ENCODE measurements around the gene ADRA2C.
"Not testable (repeated sequence)": the region's sequence is repeated elsewhere in the genome, so short reads cannot be mapped to it uniquely, and the experiment has no call there.

The ADRA2C gene

DNA sequence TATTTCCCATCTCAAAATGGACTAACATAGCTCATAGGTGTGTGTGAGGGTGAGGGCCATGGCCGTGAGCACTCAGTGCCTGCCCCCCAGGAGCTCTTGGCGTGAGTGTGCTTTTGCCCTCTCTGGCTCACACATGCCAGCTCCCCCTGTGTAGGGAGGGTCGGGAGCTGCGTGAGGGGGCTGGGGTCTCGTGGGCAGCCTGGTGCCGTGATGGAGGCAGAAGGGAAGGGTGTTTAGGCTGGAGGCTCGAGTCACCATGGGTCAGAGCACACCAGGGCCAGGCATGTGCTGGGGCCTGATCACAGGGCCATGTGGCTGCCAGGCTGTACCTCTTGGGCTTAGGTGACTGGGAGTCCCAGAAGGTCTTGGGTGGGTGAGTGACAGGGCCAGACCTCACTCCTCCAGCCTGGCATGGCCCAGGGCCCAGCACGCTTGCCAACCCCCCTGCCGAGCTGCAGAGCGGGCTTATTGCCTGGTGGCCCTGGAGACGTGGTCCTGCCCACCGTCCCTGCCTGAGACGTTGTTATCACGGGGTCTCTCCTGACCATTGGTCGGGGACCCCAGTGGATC is 44.0 kb downstream of the ADRA2C start:
- no peak overlapping the region for H3K4me3 ChIP-seq (ENCODE audit: low read depth, low read length)

DNA sequence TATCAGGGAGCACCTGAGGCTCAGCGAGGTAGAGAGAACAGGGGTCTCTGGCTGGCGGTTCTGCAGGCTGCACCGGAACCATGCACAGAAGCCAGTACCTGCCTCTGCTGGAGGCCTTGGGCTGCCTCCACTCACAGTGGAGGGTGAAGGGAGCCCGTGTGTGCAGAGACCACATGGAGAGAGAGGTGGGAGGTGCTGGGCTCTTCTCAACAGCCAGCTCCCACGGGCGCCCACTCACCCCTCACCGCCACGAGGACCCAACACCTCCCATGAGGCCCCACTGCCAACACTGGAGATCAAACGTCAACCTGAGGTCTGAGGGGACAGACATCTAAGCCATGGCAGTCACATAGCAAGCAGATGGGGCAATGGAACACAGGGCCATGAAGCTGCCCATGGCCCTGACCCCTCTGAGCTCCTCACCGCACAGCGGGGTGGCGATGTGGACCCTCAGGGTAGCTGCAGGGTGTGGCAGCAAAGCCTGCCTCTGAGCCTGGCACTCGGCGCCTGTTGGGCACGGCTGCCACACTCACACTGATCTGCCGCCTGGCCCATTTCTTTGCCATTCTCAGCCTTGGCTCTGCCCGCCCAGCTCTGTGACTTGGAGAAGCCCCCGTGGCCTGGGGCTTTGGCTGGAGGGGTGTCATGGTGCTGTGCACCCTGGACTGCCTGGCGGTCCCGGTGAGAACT is 44.8 kb downstream of the ADRA2C start:
- H3K4me3 ChIP-seq (ENCODE audit: low read depth, low read length), result no peak overlapping the region

DNA sequence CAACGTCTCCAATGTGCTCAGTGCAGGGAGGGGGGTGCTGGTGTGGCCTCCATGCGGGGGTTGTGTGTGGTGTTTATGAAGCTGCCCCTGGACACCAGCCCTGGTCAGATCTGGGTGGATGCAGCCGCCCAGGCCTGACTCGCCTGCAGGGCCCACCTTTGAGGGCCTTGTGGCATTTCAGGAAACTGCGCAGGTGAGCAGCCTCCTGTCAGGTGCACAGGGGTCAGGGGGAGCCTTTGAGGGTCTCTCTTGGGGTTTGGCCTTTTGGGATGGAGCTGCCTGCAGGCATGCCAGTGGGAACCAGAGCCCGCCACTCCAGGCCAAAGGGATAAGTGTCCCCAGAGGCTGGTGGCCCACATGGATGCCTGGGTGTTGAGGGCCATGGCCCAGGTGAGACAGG is 45.4 kb downstream of the ADRA2C start:
- no peak overlapping the region for H3K4me3 ChIP-seq (ENCODE audit: low read depth, low read length)

DNA sequence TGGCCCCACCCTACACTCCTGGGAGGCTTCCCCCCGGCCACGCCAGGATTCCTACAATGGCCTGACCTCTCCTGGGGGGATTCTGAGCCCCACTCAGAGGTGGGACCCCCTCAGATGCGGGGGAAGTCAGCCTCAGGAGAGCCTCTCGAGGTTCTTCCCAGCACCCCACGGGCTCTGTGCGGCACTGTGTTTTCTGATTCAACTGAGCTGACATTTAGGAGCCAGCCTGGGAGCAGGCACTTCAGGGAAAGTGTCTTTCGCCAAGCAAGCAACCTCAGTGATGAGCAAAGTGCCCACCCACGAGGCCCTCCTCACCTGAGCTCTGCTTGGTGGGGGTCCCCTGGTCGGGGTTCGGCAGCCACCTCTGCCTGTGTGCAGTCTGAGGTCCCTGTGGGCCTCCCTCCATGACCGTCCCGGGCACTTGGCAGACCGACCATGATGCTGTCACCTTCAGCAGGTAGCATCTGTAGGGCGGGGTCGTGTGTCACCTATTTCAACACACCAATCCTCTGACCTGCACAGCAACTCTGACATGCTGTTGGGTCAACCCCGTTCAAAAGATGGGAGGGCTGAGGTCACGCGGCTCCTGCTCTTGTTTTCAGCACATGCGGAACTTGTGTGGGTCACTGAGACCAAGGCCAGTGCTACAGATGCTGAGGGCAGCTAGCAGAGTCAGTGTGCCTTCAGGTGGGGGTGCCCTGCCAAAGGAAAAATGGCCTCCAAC is 46.2 kb downstream of the ADRA2C start:
- H3K4me3 ChIP-seq (ENCODE audit: low read depth, low read length), result no peak overlapping the region

GRCh38 chr4:3813151-3814052 is 47.2 kb downstream of the ADRA2C start:
- H3K4me3 ChIP-seq (ENCODE audit: low read depth, low read length), result no peak overlapping the region

GRCh38 chr4:3814053-3814570 is 47.9 kb downstream of the ADRA2C start:
- no peak overlapping the region for H3K4me3 ChIP-seq (ENCODE audit: low read depth, low read length)

- H3K4me3 ChIP-seq (ENCODE audit: low read depth, low read length), result not testable (repeated sequence)
These were observed 48.7 kb downstream of the ADRA2C start for GRCh38 chr4:3814838-3815237.

DNA sequence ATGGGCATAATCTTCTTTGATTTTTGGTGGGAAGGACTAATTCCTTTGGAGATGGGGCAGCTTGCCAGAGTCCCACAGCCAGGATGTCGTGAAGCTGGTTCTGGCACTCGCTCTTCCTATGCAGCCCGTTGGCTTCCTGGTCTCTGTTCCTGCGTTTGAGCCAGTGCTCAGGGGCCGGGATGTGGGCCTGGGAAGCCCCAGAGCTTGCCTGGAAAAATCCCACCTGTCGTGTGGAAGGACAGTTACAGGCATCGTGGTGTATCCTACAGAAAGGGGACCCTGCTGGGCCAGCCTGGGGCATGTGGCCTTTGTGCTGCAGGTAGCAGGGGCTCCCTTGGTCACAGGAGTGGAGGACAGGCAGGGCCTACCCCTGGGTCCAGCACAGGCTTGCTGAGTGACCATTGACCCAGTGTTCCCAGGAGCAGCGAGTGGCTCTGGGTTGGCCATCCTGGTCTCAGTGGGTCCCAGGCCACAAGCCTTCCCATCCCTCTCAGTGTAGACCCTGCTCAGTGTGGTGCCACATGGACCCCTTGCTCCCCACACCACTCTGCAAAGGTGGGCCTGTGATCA is 50.2 kb downstream of the ADRA2C start:
- H3K4me3 ChIP-seq (ENCODE audit: low read depth, low read length), result no peak overlapping the region

GRCh38 chr4:3816983-3817960 is 51.1 kb downstream of the ADRA2C start:
- H3K4me3 ChIP-seq (ENCODE audit: low read depth, low read length), result no peak overlapping the region
